Esophagus squamous epithelium (tissue), 5 donors: ENCODE results near the gene NDUFV3. TPM values are rescaled to one million over a fixed set of nuclear protein-coding genes. Genes with fewer than 3 reads are reported as not detected.
"Not testable (repeated sequence)": the region's sequence is repeated elsewhere in the genome, so short reads cannot be mapped to it uniquely, and the experiment has no call there.

Experiments
- DNase-seq: peaks from one replicate; lab custom pipeline; 2025; lab: John Stamatoyannopoulos, UW
- H3K27ac ChIP-seq, 4 donors: fragments of 200-600 bp; sonication (generic); one replicate each; pipeline ENCODE4 v1.5.1; 2016 to 2019; ENCODE audit warnings: mild to moderate bottlenecking in 1 of 4
- H3K27me3 ChIP-seq, 4 donors: fragments of 200-600 bp; sonication (generic); 1 replicate in 3 of 4; 2 replicates in 1 of 4; pipeline versions ENCODE4 v1.5.1 to v1.6.0; 2017 to 2021; ENCODE audit warnings: antibody characterized with exemption in 1 of 4
- H3K36me3 ChIP-seq, 3 donors: fragments of 200-600 bp; sonication (generic); one replicate each; pipeline ENCODE4 v1.5.1; 2016 to 2019
- H3K4me1 ChIP-seq, 3 donors: fragments of 200-600 bp; sonication (generic); one replicate each; pipeline ENCODE4 v1.5.1; 2017 to 2019
- H3K4me3 ChIP-seq, 4 donors: fragments of 200-600 bp; sonication (generic); 1 replicate in 3 of 4; 2 replicates in 1 of 4; pipeline ENCODE4 v1.5.1; 2016 to 2019; ENCODE audit warnings: mild to moderate bottlenecking in 2 of 4, moderate library complexity in 1 of 4
- H3K9me3 ChIP-seq, 3 donors: fragments of 200-600 bp; sonication (generic); one replicate each; pipeline ENCODE4 v1.5.1; 2016 to 2019
- POLR2A ChIP-seq, 4 donors: fragments of 450-650 bp; IDR thresholded peaks; one replicate each; pipeline ENCODE4 v1.6.1; 2017; ENCODE audit warnings: antibody characterized with exemption in 4 of 4, mild to moderate bottlenecking in 4 of 4, moderate library complexity in 3 of 4
- WGBS, 2 donors: methylation state at CpG; one replicate each; pipeline ENCODE4 v1.1.5; 2018; 5-methylcytosine and 5-hydroxymethylcytosine counted together
- intact Hi-C: fragments of 100-400 bp; cut with DNase I; formaldehyde crosslinking; loops from one replicate; pipeline ENCODE4 v1.15.0; 2022
- total RNA-seq, 4 donors: library from RNA; depleted of rRNA; stranded (reverse); fragments of >200 nt; gene quantifications; one replicate each; pipeline ENCODE4 v1.1.0, GENCODE V29; 2016
- TF ChIP-seq, protein P1 (sequence below), 6 experiments: fragments of 450-650 bp in 4 of 6; fragments of 200-600 bp in 2 of 6; sonication (generic) in 2 of 6; IDR thresholded peaks; one replicate each; pipeline ENCODE4 v1.5.1; 2016 to 2019; ENCODE audit warnings: antibody characterized with exemption in 6 of 6, mild to moderate bottlenecking in 4 of 6, moderate library complexity in 4 of 6
- donor health status: DM: yes; HTN: yes; CAD: no.

The NDUFV3 gene
- total RNA-seq, 4 donors from 2014 or later, result 32.3 to 48.4 (median 38.0) TPM

DNA sequence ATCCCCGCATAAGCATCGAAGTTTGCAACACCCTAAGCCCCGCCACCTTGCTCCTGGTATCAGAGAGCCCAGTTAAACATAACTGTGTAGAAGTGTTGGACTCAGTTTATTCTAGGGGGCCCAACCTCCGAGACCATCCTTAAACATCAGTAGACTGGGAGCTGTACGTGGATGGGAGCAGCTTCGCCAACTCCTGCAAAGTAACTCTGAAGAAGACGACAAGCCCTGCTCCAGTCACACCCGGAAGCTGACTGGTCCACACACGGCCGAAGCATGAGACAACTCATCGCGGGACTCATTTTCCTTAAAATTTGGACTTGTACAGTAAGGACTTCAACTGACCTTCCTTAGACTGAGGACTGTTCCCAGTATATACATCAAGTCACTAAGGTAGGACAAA lies 40.9 kb downstream of the NDUFV3 start:
- 92 to 93% methylated on average over 3 to 10 of the region's 12 CpGs for WGBS, 2 donors
- H3K27me3 ChIP-seq, H3K4me3 ChIP-seq, H3K27ac ChIP-seq, H3K36me3 ChIP-seq, H3K9me3 ChIP-seq, intact Hi-C loops, DNase-seq: not testable (repeated sequence)
- H3K4me1 ChIP-seq, result peaks cover 0 to 49% (median 0%) of the 10 kb centered on the region in 3 donors

GRCh38 chr21:42936360-42936759 lies 43.3 kb downstream of the NDUFV3 start:
- H3K4me3 ChIP-seq, H3K36me3 ChIP-seq, intact Hi-C loops, DNase-seq, H3K9me3 ChIP-seq, H3K27me3 ChIP-seq: not testable (repeated sequence)
- 80 to 92% methylated on average over 3 to 5 of the region's 5 CpGs for WGBS, 2 donors
- Histone ChIP-seq H3K4me1 (peaks cover 7 to 69% (median 8%) of the 10 kb centered on the region in 3 donors), H3K27ac (peak overlapping the region in 1 of 4 donors; percentile 66)

- WGBS, 2 donors, result 64 to 78% methylated on average over 9 to 11 of the region's 16 CpGs
- peaks cover 7 to 68% (median 8%) of the 10 kb centered on the region in 3 donors for H3K4me1 ChIP-seq
- H3K27ac ChIP-seq, DNase-seq, H3K36me3 ChIP-seq, H3K4me3 ChIP-seq, intact Hi-C loops, H3K9me3 ChIP-seq, H3K27me3 ChIP-seq: not testable (repeated sequence)
Observed at GRCh38 chr21:42937034-42937940, 44.2 kb downstream of the NDUFV3 start.

DNA sequence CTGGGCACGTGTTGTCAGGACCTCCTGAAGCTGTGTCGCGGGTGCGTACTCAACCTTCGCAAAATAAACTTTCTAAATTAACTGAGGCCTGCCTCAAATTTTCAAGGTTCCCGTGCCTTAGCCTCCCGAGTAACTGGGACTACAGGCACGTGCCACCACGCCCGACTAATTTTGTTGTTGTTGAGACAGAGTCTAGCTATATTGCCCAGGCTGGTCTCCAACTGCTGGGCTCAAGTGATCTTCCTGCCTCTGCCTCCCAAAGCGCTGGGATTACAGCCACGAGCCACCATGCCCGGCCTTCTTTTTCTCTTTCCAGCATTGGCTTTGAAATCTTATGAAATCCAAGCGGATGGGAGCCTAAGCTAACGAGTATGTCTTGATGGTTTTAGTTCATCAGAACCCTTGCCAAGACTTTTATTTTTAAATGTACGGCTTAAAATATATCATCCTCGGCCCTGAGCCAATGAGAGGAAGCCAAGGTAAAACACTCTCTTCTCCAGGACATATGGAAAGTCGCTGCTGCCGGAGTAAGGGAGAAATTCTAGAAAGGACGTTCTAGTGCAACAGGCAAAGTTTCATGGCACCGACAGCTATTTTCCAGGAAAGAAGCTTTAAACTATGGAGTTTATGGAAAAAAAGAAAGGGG lies 45.0 kb downstream of the NDUFV3 start:
- no peak for DNase-seq
- intact Hi-C loops, result no loop called here
- TF ChIP-seq, protein P1, sequence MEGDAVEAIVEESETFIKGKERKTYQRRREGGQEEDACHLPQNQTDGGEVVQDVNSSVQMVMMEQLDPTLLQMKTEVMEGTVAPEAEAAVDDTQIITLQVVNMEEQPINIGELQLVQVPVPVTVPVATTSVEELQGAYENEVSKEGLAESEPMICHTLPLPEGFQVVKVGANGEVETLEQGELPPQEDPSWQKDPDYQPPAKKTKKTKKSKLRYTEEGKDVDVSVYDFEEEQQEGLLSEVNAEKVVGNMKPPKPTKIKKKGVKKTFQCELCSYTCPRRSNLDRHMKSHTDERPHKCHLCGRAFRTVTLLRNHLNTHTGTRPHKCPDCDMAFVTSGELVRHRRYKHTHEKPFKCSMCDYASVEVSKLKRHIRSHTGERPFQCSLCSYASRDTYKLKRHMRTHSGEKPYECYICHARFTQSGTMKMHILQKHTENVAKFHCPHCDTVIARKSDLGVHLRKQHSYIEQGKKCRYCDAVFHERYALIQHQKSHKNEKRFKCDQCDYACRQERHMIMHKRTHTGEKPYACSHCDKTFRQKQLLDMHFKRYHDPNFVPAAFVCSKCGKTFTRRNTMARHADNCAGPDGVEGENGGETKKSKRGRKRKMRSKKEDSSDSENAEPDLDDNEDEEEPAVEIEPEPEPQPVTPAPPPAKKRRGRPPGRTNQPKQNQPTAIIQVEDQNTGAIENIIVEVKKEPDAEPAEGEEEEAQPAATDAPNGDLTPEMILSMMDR (IDR thresholded peaks at IDR 0.05), result no peak
- TF ChIP-seq POLR2A (IDR thresholded peaks at IDR 0.05), result no peak
- Histone ChIP-seq H3K36me3 (no peaks in the 10 kb centered on the region), H3K4me1 (peaks cover 7 to 60% (median 8%) of the 10 kb centered on the region in 3 donors), H3K4me3 (no peak overlapping the region), H3K9me3 (no peaks in the 10 kb centered on the region), H3K27ac (no peak overlapping the region), H3K27me3 (no peaks in the 10 kb centered on the region)
- 79 to 84% methylated on average over 18 to 21 of the region's 21 CpGs for WGBS, 2 donors

DNA sequence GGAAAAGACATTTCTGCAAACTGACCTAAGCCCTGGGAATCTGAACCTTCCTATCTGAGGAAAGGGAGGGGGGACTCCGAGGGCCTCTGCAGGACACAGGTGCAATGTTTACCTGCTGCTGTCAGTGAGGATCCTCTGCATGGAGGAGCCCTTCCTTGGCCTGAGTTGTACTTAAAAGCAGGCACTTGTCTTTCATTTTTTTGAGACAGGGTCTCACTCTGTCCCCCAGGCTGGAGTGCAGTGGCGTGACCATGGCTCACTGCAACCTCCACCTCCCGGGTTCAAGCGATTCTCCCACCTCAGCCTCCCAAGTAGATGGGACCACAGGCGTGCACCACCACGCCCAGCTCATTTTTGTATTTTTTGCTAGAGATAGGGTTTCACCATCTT lies 45.5 kb downstream of the NDUFV3 start:
- H3K9me3 ChIP-seq, H3K27ac ChIP-seq, H3K36me3 ChIP-seq, H3K4me3 ChIP-seq, DNase-seq, intact Hi-C loops, H3K27me3 ChIP-seq: not testable (repeated sequence)
- H3K4me1 ChIP-seq, result peaks cover 7 to 55% (median 8%) of the 10 kb centered on the region in 3 donors
- WGBS, 2 donors, result 80 to 94% methylated on average over 5 to 6 of the region's 6 CpGs

DNA sequence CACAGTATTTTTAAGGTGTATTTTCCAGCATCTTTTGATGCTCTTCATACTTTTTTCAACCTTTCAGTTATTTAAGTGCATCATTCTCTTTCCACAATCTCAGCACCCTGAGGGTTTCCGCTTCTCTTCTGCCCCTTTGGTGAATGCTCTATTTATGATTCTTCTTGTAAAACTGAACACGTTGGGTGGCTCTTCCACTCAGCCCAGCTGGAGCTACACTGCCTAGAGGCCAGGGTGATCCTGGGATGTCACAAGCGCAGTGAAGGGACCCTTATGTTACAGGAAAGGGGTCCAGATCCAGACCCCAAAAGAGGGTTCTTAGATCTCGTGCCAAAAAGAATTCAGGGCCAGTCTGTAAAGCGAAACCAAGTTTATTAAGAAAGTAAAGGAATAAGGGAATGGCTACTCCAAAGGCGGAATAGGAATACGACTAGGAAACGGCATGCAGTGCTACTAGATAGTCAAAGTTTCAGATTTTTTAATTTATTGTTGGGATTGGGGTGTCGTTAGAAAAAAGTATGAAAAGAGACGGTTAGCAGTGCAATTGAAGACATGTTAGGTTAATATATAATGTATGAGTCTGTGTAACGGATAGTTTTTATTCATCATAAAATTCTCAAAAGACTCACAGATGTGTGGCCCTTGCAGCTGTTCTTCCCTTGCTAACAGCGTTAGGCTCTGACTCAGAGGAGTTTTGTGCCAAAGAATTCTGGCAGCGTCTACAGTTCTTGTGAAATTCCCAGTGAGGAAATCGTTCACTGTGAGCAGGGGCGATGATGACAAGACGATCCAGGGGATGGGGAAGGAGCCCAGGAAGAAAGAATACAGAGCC lies 46.7 kb downstream of the NDUFV3 start:
- Histone ChIP-seq H3K27me3 (no peaks in the 10 kb centered on the region), H3K36me3 (no peaks in the 10 kb centered on the region), H3K9me3 (no peaks in the 10 kb centered on the region), H3K27ac (peak overlapping the region; percentile 7 to 81 (median 53)), H3K4me1 (peaks cover 7 to 43% (median 8%) of the 10 kb centered on the region in 3 donors), H3K4me3 (peak overlapping the region in 2 of 4 donors; percentile 10 to 12)
- WGBS, 2 donors, result 20 to 33% methylated on average over 16 of the region's 16 CpGs
- DNase-seq, result no peak
- TF ChIP-seq POLR2A (IDR thresholded peaks at IDR 0.05), result no peak
- TF ChIP-seq, protein P1 (IDR thresholded peaks at IDR 0.05), result no peak
- intact Hi-C loops, result no loop called here
